ENCODE results near the gene COX7B2. TPM values are rescaled to one million over a fixed set of nuclear protein-coding genes. Genes with fewer than 3 reads are reported as not detected.

Gene COX7B2
- total and polyA plus RNA-seq, 4 donors: not detected

DNA sequence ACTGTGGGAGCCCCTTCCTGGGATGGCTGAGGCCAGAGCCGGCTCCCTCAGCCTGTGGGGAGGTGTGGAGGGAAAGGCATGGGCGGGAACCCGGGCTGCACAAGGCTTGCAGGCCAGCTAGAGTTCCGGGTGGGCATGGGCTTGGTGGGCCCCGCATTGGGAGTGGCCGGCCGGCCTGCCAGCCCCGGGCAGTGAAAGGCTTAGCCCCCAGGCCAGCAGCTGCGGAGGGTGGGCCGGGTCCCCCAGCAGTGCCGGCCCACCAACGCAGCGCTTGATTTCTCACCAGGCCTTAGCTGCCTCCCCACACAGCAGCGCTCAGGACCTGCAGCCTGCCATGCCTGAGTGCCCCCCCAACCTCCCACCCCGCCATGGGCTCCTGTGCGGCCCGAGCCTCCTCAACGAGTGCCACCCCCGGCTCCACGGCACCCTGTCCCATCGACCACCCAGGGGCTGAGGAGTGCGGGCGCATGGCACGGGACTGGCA, 78.0 kb downstream of the COX7B2 start:
- DNase-seq (no peak), ATAC-seq (ENCODE audit: insufficient read depth, low FRiP score) (no peak)
- TF ChIP-seq CTCF (IDR thresholded peaks at IDR 0.05; ENCODE audit: control extremely low read depth, extremely low read depth): no peak
- H3K4me1 ChIP-seq (ENCODE audit: control insufficient read depth in 5 of 5, insufficient read depth in 5 of 5, low read length in 5 of 5): no peaks in the 10 kb centered on the region
- no peak overlapping the region for H3K27ac ChIP-seq (ENCODE audit: low read depth in 1 of 2, low read length in 1 of 2)
- H3K9ac ChIP-seq (ENCODE audit: insufficient read depth in 1 of 2, low read length in 2 of 2): no peak overlapping the region
- H3K36me3 ChIP-seq (ENCODE audit: control insufficient read depth in 4 of 4, insufficient read depth in 4 of 4, low read length in 4 of 4): no peaks in the 10 kb centered on the region
- no peaks in the 10 kb centered on the region for H3K27me3 ChIP-seq (ENCODE audit: control insufficient read depth in 3 of 3, insufficient read depth in 3 of 3, low read length in 2 of 3)
- 95 to 96% methylated on average over 24 of the region's 24 CpGs for WGBS, 2 donors
- peaks cover 0 to 2% (median 0%) of the 10 kb centered on the region in 4 donors for H3K9me3 ChIP-seq (ENCODE audit: control insufficient read depth in 4 of 4, insufficient read depth in 3 of 4, low read length in 3 of 4)
- H3K4me3 ChIP-seq: no peak overlapping the region

DNA sequence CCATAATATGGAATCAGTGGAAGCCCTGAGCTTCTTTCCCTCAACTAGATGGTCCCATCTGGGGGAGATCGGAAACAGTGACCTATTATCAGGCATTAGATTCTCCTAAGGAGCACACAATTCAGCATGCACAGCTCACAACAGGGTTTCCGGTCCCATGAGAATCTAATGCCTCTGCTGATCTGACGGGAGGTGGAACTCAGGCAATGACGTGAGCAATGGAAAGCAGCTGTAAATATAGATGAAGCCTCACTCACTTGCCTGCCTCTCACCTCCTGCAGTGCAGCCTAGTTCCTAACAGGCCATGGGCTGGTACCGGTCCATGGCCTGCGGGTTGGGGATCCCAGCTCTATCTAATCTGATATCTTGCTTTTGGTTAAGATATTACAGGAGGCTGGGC, 88.9 kb downstream of the COX7B2 start:
- DNase-seq (no peak), ATAC-seq (ENCODE audit: insufficient read depth, low FRiP score) (no peak)
- H3K27me3 ChIP-seq (ENCODE audit: control insufficient read depth in 3 of 3, insufficient read depth in 3 of 3, low read length in 2 of 3): no peaks in the 10 kb centered on the region
- H3K9ac ChIP-seq (ENCODE audit: insufficient read depth in 1 of 2, low read length in 2 of 2): no peak overlapping the region
- H3K27ac ChIP-seq (ENCODE audit: low read depth in 1 of 2, low read length in 1 of 2): no peak overlapping the region
- H3K36me3 ChIP-seq (ENCODE audit: control insufficient read depth in 4 of 4, insufficient read depth in 4 of 4, low read length in 4 of 4): no peaks in the 10 kb centered on the region
- no peaks in the 10 kb centered on the region for H3K4me1 ChIP-seq (ENCODE audit: control insufficient read depth in 5 of 5, insufficient read depth in 5 of 5, low read length in 5 of 5)
- TF ChIP-seq CTCF (IDR thresholded peaks at IDR 0.05; ENCODE audit: control extremely low read depth, extremely low read depth): no peak
- WGBS, 2 donors: 90 to 97% methylated on average over 6 of the region's 6 CpGs
- no peak overlapping the region for H3K4me3 ChIP-seq
- H3K9me3 ChIP-seq (ENCODE audit: control insufficient read depth in 4 of 4, insufficient read depth in 3 of 4, low read length in 3 of 4): peaks cover 0 to 6% (median 0%) of the 10 kb centered on the region in 4 donors

DNA sequence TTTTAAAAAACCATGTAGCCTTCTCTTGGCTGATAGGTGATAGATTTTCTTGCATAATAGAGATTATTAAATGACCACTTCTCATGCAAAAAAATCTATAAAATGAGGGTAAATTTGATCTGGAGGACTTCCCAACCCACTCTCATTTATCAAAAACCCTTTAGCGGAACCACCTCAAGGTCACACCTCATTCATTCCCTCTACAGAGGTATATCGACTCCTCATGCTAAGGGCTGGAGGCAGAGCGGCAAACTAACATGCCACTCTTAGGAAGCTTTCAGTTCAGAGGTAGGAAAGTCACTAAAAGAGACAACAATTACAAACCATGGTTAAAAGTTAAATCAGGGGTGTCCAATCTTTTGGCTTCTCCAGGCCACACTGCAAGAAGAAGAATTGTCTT, 90.0 kb downstream of the COX7B2 start:
- 89 to 92% methylated on average over 3 of the region's 3 CpGs for WGBS, 2 donors
- no peaks in the 10 kb centered on the region for H3K27me3 ChIP-seq (ENCODE audit: control insufficient read depth in 3 of 3, insufficient read depth in 3 of 3, low read length in 2 of 3)
- H3K4me1 ChIP-seq (ENCODE audit: control insufficient read depth in 5 of 5, insufficient read depth in 5 of 5, low read length in 5 of 5): no peaks in the 10 kb centered on the region
- no peak overlapping the region for H3K27ac ChIP-seq (ENCODE audit: low read depth in 1 of 2, low read length in 1 of 2)
- ATAC-seq (ENCODE audit: insufficient read depth, low FRiP score): no peak
- no peaks in the 10 kb centered on the region for H3K36me3 ChIP-seq (ENCODE audit: control insufficient read depth in 4 of 4, insufficient read depth in 4 of 4, low read length in 4 of 4)
- no peak for DNase-seq
- H3K4me3 ChIP-seq: no peak overlapping the region
- H3K9me3 ChIP-seq (ENCODE audit: control insufficient read depth in 4 of 4, insufficient read depth in 3 of 4, low read length in 3 of 4): peaks cover 0 to 1% (median 0%) of the 10 kb centered on the region in 4 donors
- H3K9ac ChIP-seq (ENCODE audit: insufficient read depth in 1 of 2, low read length in 2 of 2): no peak overlapping the region
- TF ChIP-seq CTCF (IDR thresholded peaks at IDR 0.05; ENCODE audit: control extremely low read depth, extremely low read depth): no peak

GRCh38 chr4:46818604-46819003, 90.4 kb downstream of the COX7B2 start:
- Histone ChIP-seq H3K27ac (ENCODE audit: low read depth in 1 of 2, low read length in 1 of 2) (no peak overlapping the region), H3K4me1 (ENCODE audit: control insufficient read depth in 5 of 5, insufficient read depth in 5 of 5, low read length in 5 of 5) (no peaks in the 10 kb centered on the region), H3K27me3 (ENCODE audit: control insufficient read depth in 3 of 3, insufficient read depth in 3 of 3, low read length in 2 of 3) (no peaks in the 10 kb centered on the region), H3K4me3 (no peak overlapping the region), H3K9ac (ENCODE audit: insufficient read depth in 1 of 2, low read length in 2 of 2) (no peak overlapping the region), H3K36me3 (ENCODE audit: control insufficient read depth in 4 of 4, insufficient read depth in 4 of 4, low read length in 4 of 4) (no peaks in the 10 kb centered on the region), H3K9me3 (ENCODE audit: control insufficient read depth in 4 of 4, insufficient read depth in 3 of 4, low read length in 3 of 4) (no peaks in the 10 kb centered on the region)
- ATAC-seq (ENCODE audit: insufficient read depth, low FRiP score) (no peak), DNase-seq (no peak)
- WGBS, 2 donors: 82 to 85% methylated on average over 4 of the region's 4 CpGs
- TF ChIP-seq CTCF (IDR thresholded peaks at IDR 0.05; ENCODE audit: control extremely low read depth, extremely low read depth): no peak
